HG02943 (cell line): ENCODE data around the gene SCAI.
"Not testable (repeated sequence)": the region's sequence is repeated elsewhere in the genome, so short reads cannot be mapped to it uniquely, and the experiment has no call there.

Experiments
- ATAC-seq: cut with Tn5 transposase; IDR thresholded peaks from one replicate; pipeline ENCODE4 v1.9.1; 2021; ENCODE audit warnings: mild to moderate bottlenecking, low read depth, moderate library complexity; ENCODE audit not compliant: unreplicated experiment

Gene SCAI

DNA sequence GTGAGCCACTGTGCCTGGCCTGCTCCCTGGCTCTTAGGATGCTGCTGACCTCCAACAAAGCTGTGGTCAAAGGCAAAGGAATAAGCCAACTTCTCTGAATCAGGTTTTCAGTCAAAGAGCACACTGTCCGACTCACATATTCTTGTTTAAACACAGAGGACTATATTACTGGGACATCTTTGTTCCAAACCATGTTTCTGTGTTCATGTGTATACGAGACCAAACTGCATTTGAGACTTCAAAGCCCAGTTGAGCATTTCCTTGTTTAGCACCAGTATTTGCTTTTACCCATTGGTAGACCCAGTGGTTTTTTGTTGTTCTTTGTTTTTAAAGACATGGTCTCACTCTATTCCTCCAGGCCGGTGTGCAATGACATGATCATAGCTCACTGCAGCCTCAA lies 100.2 kb downstream of the SCAI start:
- no peak for ATAC-seq

- ATAC-seq = no peak
Observed at GRCh38 chr9:125038166-125038565, 105.2 kb downstream of the SCAI start.

- no peak for ATAC-seq
Observed at GRCh38 chr9:125028041-125028440, 115.3 kb downstream of the SCAI start.

DNA sequence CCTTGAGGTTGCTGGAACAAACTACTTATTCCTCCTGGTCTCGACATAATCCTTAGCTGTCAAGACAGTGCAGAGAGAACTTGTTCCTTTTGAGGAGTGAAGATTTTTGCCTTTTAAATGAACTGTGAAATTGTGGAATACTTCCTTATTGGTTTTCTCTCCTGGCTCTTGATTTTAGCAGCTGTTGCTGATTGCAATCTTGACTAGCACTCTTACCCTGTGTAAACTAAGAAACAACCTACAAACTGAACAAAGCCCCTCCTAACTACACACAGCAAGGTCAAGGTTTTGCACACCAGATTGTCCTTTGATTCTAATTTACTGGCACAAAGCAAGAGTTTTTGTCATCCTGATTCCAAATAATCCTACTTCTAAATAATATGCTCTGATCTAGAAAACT lies 118.4 kb downstream of the SCAI start:
- no peak for ATAC-seq

GRCh38 chr9:125021069-125021468 lies 122.3 kb downstream of the SCAI start:
- ATAC-seq = no peak

DNA sequence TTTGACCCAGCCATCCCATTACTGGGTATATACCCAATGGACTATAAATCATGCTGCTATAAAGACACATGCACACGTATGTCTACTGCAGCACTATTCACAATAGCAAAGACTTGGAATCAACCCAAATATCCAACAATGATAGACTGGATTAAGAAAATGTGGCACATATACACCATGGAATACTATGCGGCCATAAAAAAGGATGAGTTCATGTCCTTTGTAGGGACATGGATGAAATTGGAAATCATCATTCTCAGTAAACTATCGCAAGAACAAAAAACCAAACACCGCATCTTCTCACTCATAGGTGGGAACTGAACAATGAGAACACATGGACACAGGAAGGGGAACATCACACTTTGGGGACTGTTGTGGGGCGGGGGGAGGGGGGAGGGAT lies 127.7 kb downstream of the SCAI start:
- ATAC-seq = not testable (repeated sequence)

GRCh38 chr9:125012013-125012412 lies 131.3 kb downstream of the SCAI start:
- not testable (repeated sequence) for ATAC-seq

DNA sequence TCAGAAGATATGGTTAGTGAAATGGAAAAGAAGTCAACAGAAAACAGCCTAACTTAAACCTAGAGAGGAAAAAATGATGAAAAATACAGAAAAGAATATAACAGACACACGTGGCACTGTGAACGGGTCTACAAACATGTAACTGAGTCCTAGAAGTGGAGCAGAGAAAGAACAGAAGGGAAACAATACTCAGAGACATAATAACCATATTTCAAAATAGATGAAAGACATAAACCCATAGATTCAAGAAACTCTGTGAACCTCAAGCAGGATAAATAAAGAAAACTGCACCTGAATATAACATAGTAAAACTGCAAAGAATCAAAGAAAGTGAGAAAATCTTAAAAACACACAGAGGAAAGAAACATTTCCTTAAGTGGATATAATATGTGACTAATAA lies 134.7 kb downstream of the SCAI start:
- ATAC-seq = no peak

GRCh38 chr9:125003332-125003731 lies 140.0 kb downstream of the SCAI start:
- no peak for ATAC-seq

DNA sequence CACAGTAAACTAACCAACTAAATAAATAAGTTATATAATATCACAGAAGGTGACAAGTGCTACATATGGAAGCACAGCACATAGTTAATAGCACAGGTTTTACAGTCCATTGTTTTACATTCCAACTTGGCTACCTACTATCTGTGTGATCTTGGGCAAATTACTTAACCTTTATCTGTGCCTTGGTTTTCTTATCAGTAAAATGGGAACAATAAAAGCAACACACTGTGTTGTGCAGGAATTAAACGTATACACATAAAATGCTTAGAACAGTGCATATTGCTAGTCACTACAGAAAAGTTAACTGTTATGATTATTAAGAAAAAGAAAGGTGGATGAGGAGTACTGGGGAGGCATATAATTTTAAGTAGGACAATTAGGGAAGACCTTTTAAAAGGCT lies 159.6 kb downstream of the SCAI start:
- no peak for ATAC-seq

- no peak for ATAC-seq
Observed at GRCh38 chr9:124980431-124980830, 162.9 kb downstream of the SCAI start.

- ATAC-seq = no peak
Observed at GRCh38 chr9:124975131-124975530, 168.2 kb downstream of the SCAI start.

- ATAC-seq = no peak
Observed at GRCh38 chr9:124973807-124974206, 169.5 kb downstream of the SCAI start.

DNA sequence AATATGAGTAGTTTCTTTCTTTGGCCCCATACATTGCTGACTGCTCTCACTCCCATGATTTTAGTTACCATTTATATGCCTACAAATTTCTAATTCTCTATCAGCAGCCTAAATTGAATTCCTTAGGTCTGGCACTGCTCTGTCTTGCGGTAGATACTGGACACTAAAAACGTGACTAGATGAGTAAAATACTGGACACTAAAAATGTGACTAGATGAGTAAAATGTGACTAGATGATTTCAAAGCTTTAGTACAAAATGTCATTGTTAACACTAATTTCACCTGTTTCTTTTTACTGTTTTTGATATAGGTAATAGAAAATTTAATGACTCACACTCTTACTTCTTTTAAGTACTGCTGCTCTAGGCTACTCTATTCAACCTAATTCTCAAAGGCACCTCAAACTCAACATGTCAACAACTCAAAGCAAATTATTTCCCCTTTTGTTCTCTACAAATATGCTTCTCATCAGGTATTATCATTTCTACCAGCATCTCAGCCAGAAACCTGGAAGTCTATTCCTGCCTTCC lies 171.0 kb downstream of the SCAI start:
- ATAC-seq = no peak

- no peak for ATAC-seq
Observed at GRCh38 chr9:124969401-124969800, 173.9 kb downstream of the SCAI start.

- no peak for ATAC-seq
Observed at GRCh38 chr9:124968238-124968637, 175.1 kb downstream of the SCAI start.

GRCh38 chr9:124965775-124966568 lies 177.4 kb downstream of the SCAI start:
- ATAC-seq = not testable (repeated sequence)

DNA sequence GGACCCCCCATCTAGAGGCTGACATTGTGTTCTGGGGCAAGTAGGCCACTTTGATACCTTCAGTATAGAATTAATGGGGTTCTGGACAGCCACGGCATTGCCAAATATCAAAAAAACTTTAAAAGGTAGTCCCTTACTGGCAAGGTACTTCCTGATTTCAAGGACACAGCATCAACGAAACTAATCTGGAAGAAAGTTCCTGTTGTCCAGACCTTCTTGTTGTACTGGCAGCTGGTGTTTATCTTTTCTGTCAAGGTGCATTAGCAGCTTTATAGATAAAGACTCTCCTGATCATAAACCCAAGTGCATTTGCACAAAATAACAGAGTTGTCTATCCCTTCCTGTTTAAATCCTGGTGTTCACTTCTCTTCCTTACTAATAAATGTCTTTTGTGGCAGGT lies 178.7 kb downstream of the SCAI start:
- ATAC-seq = no peak

DNA sequence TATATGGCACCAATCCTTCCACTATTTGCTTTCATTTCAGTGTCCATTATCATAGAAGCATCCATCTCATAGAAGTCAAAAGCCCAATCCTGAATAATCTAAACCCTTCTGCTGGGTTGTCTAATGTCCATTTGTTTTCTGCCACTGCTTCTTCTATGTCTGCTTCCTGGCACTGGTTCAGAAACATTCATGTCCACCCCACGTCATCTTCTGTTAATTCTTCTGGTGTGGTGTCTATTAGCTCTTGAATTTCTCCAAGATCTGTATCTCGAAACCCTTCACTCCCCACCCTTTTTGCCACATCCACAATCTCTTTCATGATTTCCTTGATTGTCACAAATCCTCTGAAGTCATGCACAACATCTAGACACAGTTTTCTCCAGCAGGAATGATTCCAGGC lies 179.3 kb downstream of the SCAI start:
- no peak for ATAC-seq

- no peak for ATAC-seq
Observed at GRCh38 chr9:124960409-124960752, 182.9 kb downstream of the SCAI start.

- not testable (repeated sequence) for ATAC-seq
Observed at GRCh38 chr9:124959671-124960408, 183.5 kb downstream of the SCAI start.

DNA sequence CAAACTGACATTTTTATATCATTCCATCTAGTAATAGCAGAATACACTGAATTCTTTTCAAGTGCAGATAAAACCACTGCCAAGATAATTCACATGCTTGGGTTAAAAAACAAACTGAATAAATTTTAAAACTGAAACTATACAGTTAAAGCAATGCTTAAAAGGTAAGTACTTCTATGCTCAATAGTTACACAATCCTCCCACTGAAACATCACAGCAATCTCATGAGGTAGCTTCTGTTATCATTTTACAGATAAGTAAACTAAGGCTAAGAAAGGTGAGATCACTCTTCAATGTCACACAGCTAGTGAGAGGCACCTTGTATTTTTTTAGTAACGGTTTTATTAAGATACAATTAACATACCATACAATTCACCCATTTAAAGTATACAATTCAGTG lies 189.1 kb downstream of the SCAI start:
- ATAC-seq = no peak
